ENCODE results near the gene MRO.

Gene MRO

DNA sequence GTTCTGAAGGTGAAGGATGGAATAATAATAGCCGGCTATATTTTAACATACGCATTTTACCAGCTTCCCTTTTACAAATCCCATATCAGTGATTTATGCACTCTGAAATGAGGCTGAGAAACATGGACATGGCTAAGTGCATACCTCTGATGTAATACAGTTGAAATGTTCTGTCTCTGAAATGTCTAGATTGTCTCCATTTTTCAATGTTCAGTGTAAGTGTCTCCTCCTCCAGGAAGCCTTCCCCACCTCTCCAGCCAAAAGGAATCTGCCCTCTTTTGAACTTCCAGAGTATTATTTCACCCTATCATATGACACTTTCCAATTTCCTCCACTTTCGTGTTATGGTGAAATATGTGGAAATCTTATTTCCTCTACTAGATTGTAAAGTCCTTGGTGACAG, 29.6 kb upstream of the MRO start:
- no peak for DNase-seq (ENCODE audit: low spot score)
- Histone ChIP-seq H3K4me2 (ENCODE audit: insufficient read depth, low read length, poor library complexity, severe bottlenecking) (no peak overlapping the region), H2BK15ac (ENCODE audit: low read length) (no peak overlapping the region), H3K27ac (replicated peaks; ENCODE audit: low read length) (no peak overlapping the region), H4K91ac (ENCODE audit: low read depth, low read length, poor library complexity) (no peak overlapping the region), H3K4me1 (ENCODE audit: control insufficient read depth in 2 of 2, insufficient read depth in 1 of 2, low read depth in 1 of 2, low read length in 2 of 2) (peaks cover 3 to 7% of the 10 kb centered on the region in 2 donors), H2AK5ac (ENCODE audit: low read depth, low read length) (no peak overlapping the region), H3K4ac (ENCODE audit: low read length) (no peak overlapping the region), H3K9ac (ENCODE audit: low read depth, low read length, poor library complexity) (no peak overlapping the region), H3K27me3 (ENCODE audit: control insufficient read depth in 3 of 3, insufficient read depth in 3 of 3, low read depth in 1 of 3, low read length in 3 of 3) (no peaks in the 10 kb centered on the region), H2BK5ac (ENCODE audit: low read length) (no peak overlapping the region), H3K79me1 (ENCODE audit: low read depth, low read length) (no peaks in the 10 kb centered on the region), H3K9me3 (replicated peaks in 1 of 2; ENCODE audit: control insufficient read depth in 2 of 2, insufficient read depth in 1 of 2, low read depth in 1 of 2, low read length in 2 of 2) (no peaks in the 10 kb centered on the region), H2BK120ac (ENCODE audit: low read depth, low read length) (no peak overlapping the region), H3K36me3 (replicated peaks in 1 of 2; ENCODE audit: control insufficient read depth in 2 of 2, insufficient read depth in 2 of 2, low read length in 2 of 2) (no peaks in the 10 kb centered on the region), H2BK12ac (ENCODE audit: low read length) (no peak overlapping the region), H3K4me3 (ENCODE audit: low read length in 2 of 2) (no peak overlapping the region), H3K14ac (ENCODE audit: low read length) (no peak overlapping the region), H4K8ac (ENCODE audit: low read depth, low read length) (no peak overlapping the region), H3K23ac (ENCODE audit: low read depth, low read length, poor library complexity) (no peak overlapping the region), H2AFZ (ENCODE audit: low read length) (no peak overlapping the region), H3K18ac (ENCODE audit: low read length) (no peak overlapping the region)
- no CpG with 5 or more reads among the region's 3 CpGs for WGBS, 2 donors (ENCODE audit: extremely low coverage in 2 of 2, insufficient read length in 2 of 2, insufficient replicate concordance in 1 of 2)

DNA sequence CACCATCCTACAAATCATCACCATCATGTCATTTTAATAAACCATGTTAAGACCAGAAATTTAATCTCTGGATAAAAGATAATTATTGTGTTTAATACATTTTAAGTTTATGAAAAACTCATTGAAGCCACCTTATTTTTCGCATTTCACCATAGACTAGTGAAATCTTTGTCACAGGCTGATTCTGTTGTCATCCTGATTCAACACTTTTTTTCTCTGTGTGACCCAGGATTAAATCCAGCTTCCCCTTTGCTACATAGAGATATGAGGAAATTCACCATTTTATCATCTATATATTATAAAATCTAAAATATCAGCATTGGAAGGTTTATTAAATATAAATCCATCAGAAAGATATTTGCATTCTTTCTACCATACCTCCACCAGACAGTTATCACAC, 29.2 kb upstream of the MRO start:
- Histone ChIP-seq H3K23ac (ENCODE audit: low read depth, low read length, poor library complexity) (no peak overlapping the region), H2BK5ac (ENCODE audit: low read length) (no peak overlapping the region), H3K4me1 (ENCODE audit: control insufficient read depth in 2 of 2, insufficient read depth in 1 of 2, low read depth in 1 of 2, low read length in 2 of 2) (peaks cover 0 to 2% of the 10 kb centered on the region in 2 donors), H3K4ac (ENCODE audit: low read length) (no peak overlapping the region), H3K36me3 (replicated peaks in 1 of 2; ENCODE audit: control insufficient read depth in 2 of 2, insufficient read depth in 2 of 2, low read length in 2 of 2) (no peaks in the 10 kb centered on the region), H3K27ac (replicated peaks; ENCODE audit: low read length) (no peak overlapping the region), H2BK120ac (ENCODE audit: low read depth, low read length) (no peak overlapping the region), H3K27me3 (ENCODE audit: control insufficient read depth in 3 of 3, insufficient read depth in 3 of 3, low read depth in 1 of 3, low read length in 3 of 3) (no peaks in the 10 kb centered on the region), H3K9ac (ENCODE audit: low read depth, low read length, poor library complexity) (no peak overlapping the region), H3K79me1 (ENCODE audit: low read depth, low read length) (no peaks in the 10 kb centered on the region), H2AFZ (ENCODE audit: low read length) (no peak overlapping the region), H3K4me3 (ENCODE audit: low read length in 2 of 2) (no peak overlapping the region), H2BK12ac (ENCODE audit: low read length) (no peak overlapping the region), H3K4me2 (ENCODE audit: insufficient read depth, low read length, poor library complexity, severe bottlenecking) (no peak overlapping the region), H2AK5ac (ENCODE audit: low read depth, low read length) (no peak overlapping the region), H4K8ac (ENCODE audit: low read depth, low read length) (no peak overlapping the region), H3K18ac (ENCODE audit: low read length) (no peak overlapping the region), H3K9me3 (replicated peaks in 1 of 2; ENCODE audit: control insufficient read depth in 2 of 2, insufficient read depth in 1 of 2, low read depth in 1 of 2, low read length in 2 of 2) (no peaks in the 10 kb centered on the region), H2BK15ac (ENCODE audit: low read length) (no peak overlapping the region), H3K14ac (ENCODE audit: low read length) (no peak overlapping the region), H4K91ac (ENCODE audit: low read depth, low read length, poor library complexity) (no peak overlapping the region)
- WGBS, 2 donors (ENCODE audit: extremely low coverage in 2 of 2, insufficient read length in 2 of 2, insufficient replicate concordance in 1 of 2), result no CpG with 5 or more reads among the region's 1 CpG
- no peak for DNase-seq (ENCODE audit: low spot score)

DNA sequence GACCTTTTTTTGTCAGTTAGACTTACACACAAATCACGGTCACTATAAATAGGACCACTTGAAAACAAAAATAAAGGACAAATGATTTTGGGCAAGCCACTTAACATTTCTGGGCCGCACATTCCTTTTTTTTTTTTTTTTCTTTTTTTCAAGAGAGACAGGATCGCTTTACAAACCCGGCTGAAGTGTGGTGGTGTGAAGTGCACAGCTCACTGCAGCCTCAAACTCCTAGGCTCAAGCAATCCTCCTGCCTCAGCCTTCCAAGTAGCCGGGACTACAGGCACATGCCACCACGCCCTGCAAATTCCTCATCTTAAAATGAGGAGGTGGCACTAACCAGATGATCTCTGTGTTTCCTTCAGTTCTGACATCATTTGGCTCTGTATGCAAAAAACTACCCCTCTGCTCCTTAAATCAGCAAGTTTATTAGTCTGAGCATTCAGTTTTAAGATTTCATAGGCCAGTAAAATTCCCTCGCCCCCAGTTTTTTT, 28.3 kb upstream of the MRO start:
- no peak overlapping the region for H3K18ac ChIP-seq (ENCODE audit: low read length)
- H4K91ac ChIP-seq (ENCODE audit: low read depth, low read length, poor library complexity), result no peak overlapping the region
- no peak overlapping the region for H3K4me3 ChIP-seq (ENCODE audit: low read length in 2 of 2)
- H3K9me3 ChIP-seq (replicated peaks in 1 of 2; ENCODE audit: control insufficient read depth in 2 of 2, insufficient read depth in 1 of 2, low read depth in 1 of 2, low read length in 2 of 2), result no peaks in the 10 kb centered on the region
- no peak overlapping the region for H3K14ac ChIP-seq (ENCODE audit: low read length)
- no peak overlapping the region for H3K23ac ChIP-seq (ENCODE audit: low read depth, low read length, poor library complexity)
- no peaks in the 10 kb centered on the region for H3K4me1 ChIP-seq (ENCODE audit: control insufficient read depth in 2 of 2, insufficient read depth in 1 of 2, low read depth in 1 of 2, low read length in 2 of 2)
- H3K27me3 ChIP-seq (ENCODE audit: control insufficient read depth in 3 of 3, insufficient read depth in 3 of 3, low read depth in 1 of 3, low read length in 3 of 3), result no peaks in the 10 kb centered on the region
- DNase-seq (ENCODE audit: low spot score), result no peak
- no peak overlapping the region for H2BK120ac ChIP-seq (ENCODE audit: low read depth, low read length)
- H2AK5ac ChIP-seq (ENCODE audit: low read depth, low read length), result no peak overlapping the region
- H4K8ac ChIP-seq (ENCODE audit: low read depth, low read length), result no peak overlapping the region
- no peak overlapping the region for H3K27ac ChIP-seq (replicated peaks; ENCODE audit: low read length)
- no peak overlapping the region for H2AFZ ChIP-seq (ENCODE audit: low read length)
- H3K4ac ChIP-seq (ENCODE audit: low read length), result no peak overlapping the region
- no peak overlapping the region for H3K4me2 ChIP-seq (ENCODE audit: insufficient read depth, low read length, poor library complexity, severe bottlenecking)
- H3K36me3 ChIP-seq (replicated peaks in 1 of 2; ENCODE audit: control insufficient read depth in 2 of 2, insufficient read depth in 2 of 2, low read length in 2 of 2), result no peaks in the 10 kb centered on the region
- no peak overlapping the region for H2BK15ac ChIP-seq (ENCODE audit: low read length)
- H2BK5ac ChIP-seq (ENCODE audit: low read length), result no peak overlapping the region
- no peak overlapping the region for H2BK12ac ChIP-seq (ENCODE audit: low read length)
- no peak overlapping the region for H3K9ac ChIP-seq (ENCODE audit: low read depth, low read length, poor library complexity)
- no CpG with 5 or more reads among the region's 7 CpGs for WGBS, 2 donors (ENCODE audit: extremely low coverage in 2 of 2, insufficient read length in 2 of 2, insufficient replicate concordance in 1 of 2)
- no peaks in the 10 kb centered on the region for H3K79me1 ChIP-seq (ENCODE audit: low read depth, low read length)

DNA sequence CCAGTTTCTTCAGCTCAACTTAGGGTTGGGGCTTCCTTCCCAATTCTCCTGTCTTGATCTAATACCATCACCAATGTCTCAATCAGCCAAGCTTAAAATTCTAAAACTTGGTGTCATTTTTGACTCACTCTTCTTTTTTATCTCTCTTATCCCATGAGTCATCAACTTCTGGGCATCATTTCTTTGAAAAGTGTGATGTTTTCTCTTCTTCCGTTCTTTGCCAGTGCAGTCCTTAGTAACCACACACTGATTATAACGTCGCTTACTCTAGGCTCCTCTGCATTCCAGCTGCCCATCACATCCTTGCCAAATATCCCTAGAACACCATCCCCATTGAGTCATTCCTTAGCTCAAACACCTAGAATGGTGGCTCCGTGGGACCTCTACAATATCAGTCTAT, 27.4 kb upstream of the MRO start:
- no peaks in the 10 kb centered on the region for H3K9me3 ChIP-seq (replicated peaks in 1 of 2; ENCODE audit: control insufficient read depth in 2 of 2, insufficient read depth in 1 of 2, low read depth in 1 of 2, low read length in 2 of 2)
- no peak overlapping the region for H4K91ac ChIP-seq (ENCODE audit: low read depth, low read length, poor library complexity)
- H3K4ac ChIP-seq (ENCODE audit: low read length), result no peak overlapping the region
- no peaks in the 10 kb centered on the region for H3K36me3 ChIP-seq (replicated peaks in 1 of 2; ENCODE audit: control insufficient read depth in 2 of 2, insufficient read depth in 2 of 2, low read length in 2 of 2)
- H3K4me2 ChIP-seq (ENCODE audit: insufficient read depth, low read length, poor library complexity, severe bottlenecking), result no peak overlapping the region
- no peak overlapping the region for H3K4me3 ChIP-seq (ENCODE audit: low read length in 2 of 2)
- H3K14ac ChIP-seq (ENCODE audit: low read length), result no peak overlapping the region
- no CpG with 5 or more reads among the region's 4 CpGs for WGBS, 2 donors (ENCODE audit: extremely low coverage in 2 of 2, insufficient read length in 2 of 2, insufficient replicate concordance in 1 of 2)
- no peak overlapping the region for H3K9ac ChIP-seq (ENCODE audit: low read depth, low read length, poor library complexity)
- no peak overlapping the region for H3K18ac ChIP-seq (ENCODE audit: low read length)
- H2AK5ac ChIP-seq (ENCODE audit: low read depth, low read length), result no peak overlapping the region
- no peak overlapping the region for H4K8ac ChIP-seq (ENCODE audit: low read depth, low read length)
- H2BK5ac ChIP-seq (ENCODE audit: low read length), result no peak overlapping the region
- no peak overlapping the region for H3K27ac ChIP-seq (replicated peaks; ENCODE audit: low read length)
- no peak overlapping the region for H2BK15ac ChIP-seq (ENCODE audit: low read length)
- H3K23ac ChIP-seq (ENCODE audit: low read depth, low read length, poor library complexity), result no peak overlapping the region
- H2BK12ac ChIP-seq (ENCODE audit: low read length), result no peak overlapping the region
- H3K4me1 ChIP-seq (ENCODE audit: control insufficient read depth in 2 of 2, insufficient read depth in 1 of 2, low read depth in 1 of 2, low read length in 2 of 2), result no peaks in the 10 kb centered on the region
- H3K27me3 ChIP-seq (ENCODE audit: control insufficient read depth in 3 of 3, insufficient read depth in 3 of 3, low read depth in 1 of 3, low read length in 3 of 3), result no peaks in the 10 kb centered on the region
- no peak overlapping the region for H2BK120ac ChIP-seq (ENCODE audit: low read depth, low read length)
- H2AFZ ChIP-seq (ENCODE audit: low read length), result no peak overlapping the region
- no peaks in the 10 kb centered on the region for H3K79me1 ChIP-seq (ENCODE audit: low read depth, low read length)
- DNase-seq (ENCODE audit: low spot score), result no peak
